Panc1 (cell line): ENCODE data around the gene LYPLA2. TPM values are rescaled to one million over a fixed set of nuclear protein-coding genes. Genes with fewer than 3 reads are reported as not detected.
A peak's percentile ranks its signal among the peaks of the same experiment; 100 is the strongest.

Source experiments
- ATAC-seq: fragments of 200-7000 bp; cut with Tn5 transposase; 2 replicates; pipeline ENCODE4 v1.9.1; 2020; ENCODE audit warnings: mild to moderate bottlenecking, moderate library complexity
- BruUV-seq: library from RNA; stranded (reverse); fragments of 400-500 nt; replicated peaks from 2 replicates; lab custom pipeline; 2021; lab: Mats Ljungman, UMichigan
- CTCF ChIA-PET: fragments of 300-600 bp; sonication (Branson Sonifier 250); formaldehyde crosslinking; loops from one replicate; lab custom pipeline; 2022; ENCODE audit warnings: antibody characterized with exemption; lab: Charles Lee
- POLR2A ChIA-PET: fragments of 300-600 bp; sonication (Branson Sonifier 250); formaldehyde crosslinking; loops from one replicate; lab custom pipeline; 2022; ENCODE audit warnings: antibody characterized with exemption; lab: Charles Lee
- DNase-seq: peaks from one replicate; pipeline ENCODE4 v3.0.0-alpha.2; 2010; ENCODE audit warnings: low read depth, low spot score
- H3K27ac ChIP-seq: 2 replicates; pipeline ENCODE4 v1.5.1; 2011; ENCODE audit warnings: mild to moderate bottlenecking, low read length, inconsistent platforms
- H3K27me3 ChIP-seq: fragments of 200-500 bp; sonication (Bioruptor generic); 2 replicates; pipeline ENCODE4 v1.6.0; 2014; ENCODE audit warnings: low read length, inconsistent platforms; ENCODE audit not compliant: control insufficient read depth, insufficient read depth
- H3K36me3 ChIP-seq: fragments of 200-500 bp; sonication (Bioruptor generic); 2 replicates; pipeline ENCODE4 v1.5.1; 2014; ENCODE audit warnings: inconsistent platforms, mild to moderate bottlenecking, low read length, moderate library complexity; ENCODE audit not compliant: control insufficient read depth, insufficient read depth
- H3K4me1 ChIP-seq: 2 replicates; pipeline ENCODE4 v1.5.1; 2011; ENCODE audit warnings: inconsistent platforms, mild to moderate bottlenecking, low read length, moderate library complexity; ENCODE audit not compliant: control insufficient read depth, insufficient read depth
- H3K4me3 ChIP-seq, 2 experiments: 2 replicates each; pipeline ENCODE4 v1.5.1; 2011 to 2012; ENCODE audit warnings: low read depth in 2 of 2, low read length in 2 of 2, mild to moderate bottlenecking in 2 of 2, inconsistent platforms in 1 of 2, moderate library complexity in 1 of 2
- H3K9me3 ChIP-seq: fragments of 200-500 bp; sonication (Bioruptor generic); 2 replicates; pipeline ENCODE4 v1.5.1; 2014; ENCODE audit warnings: low read depth, mild to moderate bottlenecking, inconsistent platforms, low read length, moderate library complexity; ENCODE audit not compliant: control insufficient read depth, insufficient read depth
- POLR2AphosphoS5 ChIP-seq: IDR thresholded peaks from 2 replicates; pipeline ENCODE4 v1.6.1; 2012; ENCODE audit warnings: mild to moderate bottlenecking, low read depth, low read length, moderate library complexity
- SIN3A ChIP-seq: IDR thresholded peaks from 2 replicates; pipeline ENCODE4 v1.6.1; 2012; ENCODE audit warnings: low read depth, mild to moderate bottlenecking, low read length, moderate library complexity, borderline replicate concordance; ENCODE audit not compliant: insufficient read depth
- TCF7L2 ChIP-seq: IDR thresholded peaks from 2 replicates; pipeline ENCODE4 v1.6.1; 2011; ENCODE audit warnings: mild to moderate bottlenecking, low read depth, low read length, inconsistent platforms
- in situ Hi-C: cut with HindIII; loops from 2 replicates; pipeline ENCODE4 v1.10.0; 2016; ENCODE audit warnings: low sequenced_read_pairs, low pct_unique_long_range_greater_than_20kb
- intact Hi-C: fragments of 100-400 bp; cut with micrococcal nuclease; formaldehyde crosslinking; loops from one replicate; pipeline ENCODE4 v1.10.0; 2022; ENCODE audit not compliant: unreplicated experiment
- total RNA-seq: library from RNA; stranded (reverse); gene quantifications from one replicate; pipeline ENCODE4 v1.2.1, GENCODE V29; 2021; ENCODE audit not compliant: unreplicated experiment
- TF ChIP-seq, protein P1 (sequence below): fragments of 450-650 bp; IDR thresholded peaks from 2 replicates; pipeline ENCODE4 v1.5.1; 2017; ENCODE audit warnings: mild to moderate bottlenecking
- TF ChIP-seq, protein P2 (sequence below), 2 experiments: IDR thresholded peaks; 2 replicates each; pipeline ENCODE4 v1.6.1; 2011 to 2012; ENCODE audit warnings: low read depth in 2 of 2, control low read depth in 1 of 2, low read length in 1 of 2, mild to moderate bottlenecking in 1 of 2, moderate library complexity in 1 of 2; ENCODE audit not compliant: insufficient read depth in 1 of 2

Gene LYPLA2
- total RNA-seq, 1 experiment from 2014 or later = 82.9 TPM

DNA sequence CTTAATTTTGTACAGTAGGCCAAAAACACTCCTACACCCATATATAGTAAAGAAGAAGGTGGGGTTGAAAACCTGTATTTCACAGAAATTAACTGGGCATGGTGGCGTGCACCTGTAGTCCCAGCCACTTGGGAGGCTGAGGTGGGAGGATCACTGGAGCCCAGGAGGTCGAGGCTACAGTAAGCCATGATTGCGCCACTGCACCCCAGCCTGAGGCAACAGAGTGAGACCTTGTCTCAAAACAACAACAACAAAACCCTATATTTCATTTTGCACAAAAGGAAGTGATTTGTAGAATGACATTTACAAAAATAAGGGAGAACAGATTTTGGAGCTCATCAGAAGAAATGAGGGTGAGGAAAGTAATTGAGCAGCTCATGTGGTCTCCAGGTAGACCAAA lies 2.2 kb upstream of the LYPLA2 start:
- Histone ChIP-seq H3K27ac (no peak overlapping the region), H3K4me3 (no peak overlapping the region), H3K4me1 (peaks cover 22% of the 10 kb centered on the region), H3K9me3 (no peaks in the 10 kb centered on the region), H3K27me3 (no peaks in the 10 kb centered on the region), H3K36me3 (peaks cover 17% of the 10 kb centered on the region)
- ChIA-PET CTCF (no interaction called here), POLR2A (no interaction called here)
- TF ChIP-seq, protein P1, sequence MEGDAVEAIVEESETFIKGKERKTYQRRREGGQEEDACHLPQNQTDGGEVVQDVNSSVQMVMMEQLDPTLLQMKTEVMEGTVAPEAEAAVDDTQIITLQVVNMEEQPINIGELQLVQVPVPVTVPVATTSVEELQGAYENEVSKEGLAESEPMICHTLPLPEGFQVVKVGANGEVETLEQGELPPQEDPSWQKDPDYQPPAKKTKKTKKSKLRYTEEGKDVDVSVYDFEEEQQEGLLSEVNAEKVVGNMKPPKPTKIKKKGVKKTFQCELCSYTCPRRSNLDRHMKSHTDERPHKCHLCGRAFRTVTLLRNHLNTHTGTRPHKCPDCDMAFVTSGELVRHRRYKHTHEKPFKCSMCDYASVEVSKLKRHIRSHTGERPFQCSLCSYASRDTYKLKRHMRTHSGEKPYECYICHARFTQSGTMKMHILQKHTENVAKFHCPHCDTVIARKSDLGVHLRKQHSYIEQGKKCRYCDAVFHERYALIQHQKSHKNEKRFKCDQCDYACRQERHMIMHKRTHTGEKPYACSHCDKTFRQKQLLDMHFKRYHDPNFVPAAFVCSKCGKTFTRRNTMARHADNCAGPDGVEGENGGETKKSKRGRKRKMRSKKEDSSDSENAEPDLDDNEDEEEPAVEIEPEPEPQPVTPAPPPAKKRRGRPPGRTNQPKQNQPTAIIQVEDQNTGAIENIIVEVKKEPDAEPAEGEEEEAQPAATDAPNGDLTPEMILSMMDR = no peak
- no TSS peak for BruUV-seq
- no peak for DNase-seq
- ATAC-seq = no peak
- in situ Hi-C loops = no loop called here
- intact Hi-C loops = no loop called here

DNA sequence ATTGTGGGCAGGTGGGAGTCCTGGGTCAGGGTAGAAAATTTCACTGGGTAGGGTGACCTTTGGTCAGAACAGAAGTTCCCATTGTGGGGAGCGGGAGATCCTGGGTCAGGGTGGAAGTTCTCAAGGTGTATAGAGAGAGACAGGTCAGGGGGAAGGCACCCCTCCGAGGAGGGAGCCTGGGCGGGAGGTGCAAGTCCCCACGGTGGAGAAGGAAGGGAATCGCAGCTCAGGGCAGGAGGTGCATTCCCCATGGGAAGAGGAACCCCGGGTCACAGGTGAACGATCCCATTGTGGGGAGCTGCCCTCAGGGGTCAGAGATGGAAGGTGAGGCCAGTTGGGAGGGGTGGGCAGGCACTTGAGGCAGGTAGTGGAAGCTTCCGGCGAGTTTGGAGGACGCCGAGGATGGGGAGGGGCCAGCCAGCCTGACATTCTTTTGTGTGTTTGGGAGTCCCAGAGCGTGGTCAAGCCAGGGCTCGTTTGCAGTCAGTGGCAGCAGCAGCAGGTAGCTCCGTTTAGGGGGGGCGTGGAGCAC lies 637 bp downstream of the LYPLA2 start:
- in situ Hi-C loops = no loop called here
- Histone ChIP-seq H3K4me3 (peak overlapping the region; percentile 97 to 99), H3K36me3 (peaks cover 9% of the 10 kb centered on the region), H3K4me1 (peaks cover 44% of the 10 kb centered on the region), H3K27me3 (no peaks in the 10 kb centered on the region), H3K27ac (peak overlapping the region; percentile 92), H3K9me3 (no peaks in the 10 kb centered on the region)
- DNase-seq (no peak), ATAC-seq (0 out of 2 replicates have a peak, but pooled peaks have one; percentile 8)
- ChIA-PET CTCF (interaction anchor here (0.5 to 2.3 kb wide), 5 partner anchors 8 to 125 kb away, joined by 3 to 6 read pairs (median 3); no protein-coding TSS in a partner anchor), POLR2A (interaction anchor here (0.6 to 1.7 kb wide), 4 partner anchors 9 to 117 kb away, joined by 4 to 12 read pairs (median 5); partner anchors contain the start of genes GALE and PITHD1)
- BruUV-seq = TSS peak; percentile 60
- TF ChIP-seq, protein P1 = no peak
- no peak for TF ChIP-seq TCF7L2
- TF ChIP-seq, protein P2, sequence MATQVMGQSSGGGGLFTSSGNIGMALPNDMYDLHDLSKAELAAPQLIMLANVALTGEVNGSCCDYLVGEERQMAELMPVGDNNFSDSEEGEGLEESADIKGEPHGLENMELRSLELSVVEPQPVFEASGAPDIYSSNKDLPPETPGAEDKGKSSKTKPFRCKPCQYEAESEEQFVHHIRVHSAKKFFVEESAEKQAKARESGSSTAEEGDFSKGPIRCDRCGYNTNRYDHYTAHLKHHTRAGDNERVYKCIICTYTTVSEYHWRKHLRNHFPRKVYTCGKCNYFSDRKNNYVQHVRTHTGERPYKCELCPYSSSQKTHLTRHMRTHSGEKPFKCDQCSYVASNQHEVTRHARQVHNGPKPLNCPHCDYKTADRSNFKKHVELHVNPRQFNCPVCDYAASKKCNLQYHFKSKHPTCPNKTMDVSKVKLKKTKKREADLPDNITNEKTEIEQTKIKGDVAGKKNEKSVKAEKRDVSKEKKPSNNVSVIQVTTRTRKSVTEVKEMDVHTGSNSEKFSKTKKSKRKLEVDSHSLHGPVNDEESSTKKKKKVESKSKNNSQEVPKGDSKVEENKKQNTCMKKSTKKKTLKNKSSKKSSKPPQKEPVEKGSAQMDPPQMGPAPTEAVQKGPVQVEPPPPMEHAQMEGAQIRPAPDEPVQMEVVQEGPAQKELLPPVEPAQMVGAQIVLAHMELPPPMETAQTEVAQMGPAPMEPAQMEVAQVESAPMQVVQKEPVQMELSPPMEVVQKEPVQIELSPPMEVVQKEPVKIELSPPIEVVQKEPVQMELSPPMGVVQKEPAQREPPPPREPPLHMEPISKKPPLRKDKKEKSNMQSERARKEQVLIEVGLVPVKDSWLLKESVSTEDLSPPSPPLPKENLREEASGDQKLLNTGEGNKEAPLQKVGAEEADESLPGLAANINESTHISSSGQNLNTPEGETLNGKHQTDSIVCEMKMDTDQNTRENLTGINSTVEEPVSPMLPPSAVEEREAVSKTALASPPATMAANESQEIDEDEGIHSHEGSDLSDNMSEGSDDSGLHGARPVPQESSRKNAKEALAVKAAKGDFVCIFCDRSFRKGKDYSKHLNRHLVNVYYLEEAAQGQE (IDR thresholded peaks at IDR 0.05; ENCODE audit: insufficient read depth in 1 of 2, low read depth in 2 of 2, low read length in 1 of 2) = no peak
- TF ChIP-seq SIN3A = no peak
- TF ChIP-seq POLR2AphosphoS5 = no peak
- intact Hi-C loops = no loop called here
